Upper lobe of left lung (tissue), 6 donors: Measurements from ENCODE around the gene IGFL1. TPM values are rescaled to one million over a fixed set of nuclear protein-coding genes. Genes with fewer than 3 reads are reported as not detected.
"Not testable (repeated sequence)": the region's sequence is repeated elsewhere in the genome, so short reads cannot be mapped to it uniquely, and the experiment has no call there.

Experiments
- ATAC-seq, 2 donors: fragments of 200-7000 bp; cut with Tn5 transposase; one replicate each; pipeline ENCODE4 v1.9.1; 2022; ENCODE audit warnings: mild to moderate bottlenecking in 2 of 2, moderate library complexity in 2 of 2; ENCODE audit not compliant: low FRiP score in 2 of 2
- DNase-seq, 2 donors: peaks; one replicate each; pipeline ENCODE4 v3.0.0-alpha.2; 2019 to 2020
- H3K27ac ChIP-seq, 4 donors: fragments of 200-600 bp; sonication (generic); one replicate each; pipeline ENCODE4 v1.5.1; 2016 to 2019
- H3K27me3 ChIP-seq, 4 donors: fragments of 200-600 bp; sonication (generic); one replicate each; pipeline ENCODE4 v1.5.1; 2017 to 2019
- H3K36me3 ChIP-seq, 4 donors: fragments of 200-600 bp; sonication (generic); one replicate each; pipeline ENCODE4 v1.5.1; 2016 to 2019
- H3K4me1 ChIP-seq, 4 donors: fragments of 200-600 bp; sonication (generic); one replicate each; pipeline ENCODE4 v1.5.1; 2018 to 2019
- H3K4me3 ChIP-seq, 4 donors: fragments of 200-600 bp; sonication (generic); one replicate each; pipeline ENCODE4 v1.5.1; 2017 to 2019; ENCODE audit warnings: mild to moderate bottlenecking in 2 of 4, moderate library complexity in 1 of 4
- H3K9me3 ChIP-seq, 4 donors: fragments of 200-600 bp; sonication (generic); one replicate each; pipeline ENCODE4 v1.5.1; 2018 to 2019
- EP300 ChIP-seq, 4 donors: sonication (generic); formaldehyde crosslinking; IDR thresholded peaks; one replicate each; pipeline ENCODE4 v1.5.1; 2017; ENCODE audit warnings: antibody characterized with exemption in 4 of 4, control low read depth in 2 of 4
- POLR2A ChIP-seq, 4 donors: fragments of 450-650 bp; IDR thresholded peaks; one replicate each; pipeline ENCODE4 v1.5.1; 2016 to 2017; ENCODE audit warnings: antibody characterized with exemption in 4 of 4, mild to moderate bottlenecking in 2 of 4
- POLR2AphosphoS5 ChIP-seq, 2 donors: sonication (generic); formaldehyde crosslinking; IDR thresholded peaks; one replicate each; pipeline ENCODE4 v1.5.1; 2017; ENCODE audit warnings: antibody characterized with exemption in 2 of 2
- WGBS, 2 donors: methylation state at CpG; one replicate each; pipeline ENCODE4 v1.1.5; 2017 to 2018; 5-methylcytosine and 5-hydroxymethylcytosine counted together
- total RNA-seq, 6 donors: library from RNA; depleted of rRNA in 4 of 6; stranded (reverse); fragments of >200 nt in 4 of 6; gene quantifications; one replicate each; pipeline versions ENCODE4 v1.1.0 to v1.2.1, GENCODE V29; 2016 to 2021
- TF ChIP-seq, protein P1 (sequence below), 6 experiments: fragments of 450-650 bp in 4 of 6; fragments of 200-600 bp in 2 of 6; sonication (generic) in 2 of 6; IDR thresholded peaks; one replicate each; pipeline ENCODE4 v1.5.1; 2016 to 2019; ENCODE audit warnings: antibody characterized with exemption in 6 of 6
- donor health status: DM: no; HTN: no; CAD: no; lungs with moderate emphysema.
- donor health status: DM: no; HTN: yes; CAD: no; lungs with severe emphysema.

Gene IGFL1
- total RNA-seq, 6 donors from 2014 or later, result not detected

DNA sequence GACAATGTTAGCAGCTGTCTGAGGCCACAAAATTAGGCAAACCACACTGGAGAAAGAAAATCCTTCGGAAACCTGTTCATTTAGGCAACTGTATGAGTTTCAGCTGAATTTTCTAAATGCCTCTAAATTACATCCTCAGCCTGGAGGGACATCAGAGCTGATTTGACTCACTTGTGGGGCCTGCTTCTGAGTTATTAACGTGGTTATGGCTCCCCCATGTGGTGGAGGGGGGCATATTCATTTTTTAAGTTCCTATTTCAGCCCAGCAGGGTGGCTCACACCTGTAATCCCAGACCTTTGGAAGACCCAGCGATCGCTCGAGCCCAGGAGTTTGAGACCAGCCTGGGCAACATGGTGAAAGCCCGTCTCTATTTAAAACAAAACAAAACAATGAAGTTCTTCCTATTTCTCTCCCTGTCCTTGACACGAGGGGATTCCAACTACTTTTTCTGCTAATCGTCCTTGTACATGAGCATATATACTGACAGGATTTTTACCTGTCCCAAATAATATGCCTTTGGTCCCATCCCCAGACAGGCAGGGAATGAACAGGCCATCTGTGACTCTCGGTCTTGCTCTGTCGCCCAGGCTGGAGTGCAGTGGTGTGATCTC lies 35.8 kb downstream of the IGFL1 start:
- H3K4me3 ChIP-seq, result no peak overlapping the region
- no peak overlapping the region for H3K27ac ChIP-seq
- no peaks in the 10 kb centered on the region for H3K36me3 ChIP-seq
- H3K27me3 ChIP-seq, result peaks cover 0 to 3% (median 0%) of the 10 kb centered on the region in 4 donors
- peaks cover 0 to 5% (median 2%) of the 10 kb centered on the region in 4 donors for H3K4me1 ChIP-seq
- WGBS, 2 donors, result 15 to 27% methylated on average over 10 of the region's 10 CpGs
- ATAC-seq (peak; percentile 77 to 90), DNase-seq (peak in 1 of 2 donors; percentile 46)
- TF ChIP-seq, protein P1, sequence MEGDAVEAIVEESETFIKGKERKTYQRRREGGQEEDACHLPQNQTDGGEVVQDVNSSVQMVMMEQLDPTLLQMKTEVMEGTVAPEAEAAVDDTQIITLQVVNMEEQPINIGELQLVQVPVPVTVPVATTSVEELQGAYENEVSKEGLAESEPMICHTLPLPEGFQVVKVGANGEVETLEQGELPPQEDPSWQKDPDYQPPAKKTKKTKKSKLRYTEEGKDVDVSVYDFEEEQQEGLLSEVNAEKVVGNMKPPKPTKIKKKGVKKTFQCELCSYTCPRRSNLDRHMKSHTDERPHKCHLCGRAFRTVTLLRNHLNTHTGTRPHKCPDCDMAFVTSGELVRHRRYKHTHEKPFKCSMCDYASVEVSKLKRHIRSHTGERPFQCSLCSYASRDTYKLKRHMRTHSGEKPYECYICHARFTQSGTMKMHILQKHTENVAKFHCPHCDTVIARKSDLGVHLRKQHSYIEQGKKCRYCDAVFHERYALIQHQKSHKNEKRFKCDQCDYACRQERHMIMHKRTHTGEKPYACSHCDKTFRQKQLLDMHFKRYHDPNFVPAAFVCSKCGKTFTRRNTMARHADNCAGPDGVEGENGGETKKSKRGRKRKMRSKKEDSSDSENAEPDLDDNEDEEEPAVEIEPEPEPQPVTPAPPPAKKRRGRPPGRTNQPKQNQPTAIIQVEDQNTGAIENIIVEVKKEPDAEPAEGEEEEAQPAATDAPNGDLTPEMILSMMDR (IDR thresholded peaks at IDR 0.05), result peak; percentile 85 to 93 (median 88)
- no peak for TF ChIP-seq POLR2AphosphoS5 (IDR thresholded peaks at IDR 0.05)
- H3K9me3 ChIP-seq, result no peaks in the 10 kb centered on the region

DNA sequence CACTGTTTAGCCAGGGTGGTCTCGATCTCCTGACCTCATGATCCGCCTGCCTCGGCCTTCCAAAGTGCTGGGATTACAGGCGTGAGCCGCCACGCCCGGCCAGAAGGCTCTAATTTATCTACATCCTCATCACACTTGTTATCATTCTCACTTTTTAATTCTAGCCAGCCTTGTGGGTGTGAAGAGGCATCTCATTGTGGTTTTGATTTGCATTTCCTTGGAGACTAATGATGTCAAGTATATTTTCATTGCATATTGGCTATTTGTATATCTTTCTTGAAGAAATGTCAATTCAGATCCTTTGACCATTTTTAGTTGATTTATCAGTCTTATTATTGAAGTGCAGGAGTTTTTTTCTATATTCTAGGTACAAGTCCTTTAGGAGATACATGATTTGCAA lies 39.6 kb downstream of the IGFL1 start:
- TF ChIP-seq EP300 (IDR thresholded peaks at IDR 0.05) (no peak), POLR2A (IDR thresholded peaks at IDR 0.05) (no peak), POLR2AphosphoS5 (IDR thresholded peaks at IDR 0.05) (no peak)
- TF ChIP-seq, protein P1 (IDR thresholded peaks at IDR 0.05), result no peak
- Histone ChIP-seq H3K9me3 (no peaks in the 10 kb centered on the region), H3K27me3 (peaks cover 0 to 3% (median 0%) of the 10 kb centered on the region in 4 donors), H3K36me3 (no peaks in the 10 kb centered on the region), H3K27ac (no peak overlapping the region), H3K4me1 (no peaks in the 10 kb centered on the region), H3K4me3 (no peak overlapping the region)
- ATAC-seq (no peak), DNase-seq (peak in 1 of 2 donors; percentile 14)
- WGBS, 2 donors, result 78 to 83% methylated on average over 7 of the region's 7 CpGs

DNA sequence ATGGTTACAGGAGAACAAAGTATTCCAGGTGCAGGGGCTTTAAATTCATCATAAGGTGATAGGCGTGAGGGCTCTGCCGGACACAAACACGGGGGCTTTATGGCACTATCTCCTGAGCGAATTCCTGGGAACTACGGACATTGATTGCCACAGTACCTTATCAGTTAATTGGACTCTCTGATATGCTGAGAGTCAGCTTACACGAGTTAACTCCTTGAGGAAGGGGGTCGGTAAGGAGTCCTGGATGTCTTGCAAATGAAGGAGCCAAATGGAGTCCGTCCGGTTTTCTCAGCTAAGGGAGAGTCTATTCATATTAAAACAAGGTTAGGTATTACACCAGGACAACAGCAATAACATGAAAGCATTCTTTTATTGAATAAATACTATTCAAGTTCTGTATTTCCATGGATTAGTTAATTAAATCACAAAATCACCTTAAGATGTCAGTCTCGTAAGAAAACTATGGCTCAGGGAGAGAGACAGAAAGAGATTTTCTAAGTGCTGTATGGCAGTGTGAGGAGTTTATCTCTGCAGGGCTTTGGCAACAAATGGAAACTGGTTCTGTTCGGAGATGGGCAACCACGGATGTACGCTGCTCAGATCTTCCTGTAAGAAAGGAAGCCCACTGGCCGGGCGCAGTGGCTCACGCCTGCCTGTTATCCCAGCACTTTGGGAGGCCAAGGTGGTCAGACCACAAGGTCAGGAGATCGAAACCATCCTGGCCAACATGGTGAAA lies 41.1 kb downstream of the IGFL1 start:
- no peak for TF ChIP-seq EP300 (IDR thresholded peaks at IDR 0.05)
- TF ChIP-seq, protein P1 (IDR thresholded peaks at IDR 0.05), result no peak
- no peak for TF ChIP-seq POLR2AphosphoS5 (IDR thresholded peaks at IDR 0.05)
- no peak for TF ChIP-seq POLR2A (IDR thresholded peaks at IDR 0.05)

DNA sequence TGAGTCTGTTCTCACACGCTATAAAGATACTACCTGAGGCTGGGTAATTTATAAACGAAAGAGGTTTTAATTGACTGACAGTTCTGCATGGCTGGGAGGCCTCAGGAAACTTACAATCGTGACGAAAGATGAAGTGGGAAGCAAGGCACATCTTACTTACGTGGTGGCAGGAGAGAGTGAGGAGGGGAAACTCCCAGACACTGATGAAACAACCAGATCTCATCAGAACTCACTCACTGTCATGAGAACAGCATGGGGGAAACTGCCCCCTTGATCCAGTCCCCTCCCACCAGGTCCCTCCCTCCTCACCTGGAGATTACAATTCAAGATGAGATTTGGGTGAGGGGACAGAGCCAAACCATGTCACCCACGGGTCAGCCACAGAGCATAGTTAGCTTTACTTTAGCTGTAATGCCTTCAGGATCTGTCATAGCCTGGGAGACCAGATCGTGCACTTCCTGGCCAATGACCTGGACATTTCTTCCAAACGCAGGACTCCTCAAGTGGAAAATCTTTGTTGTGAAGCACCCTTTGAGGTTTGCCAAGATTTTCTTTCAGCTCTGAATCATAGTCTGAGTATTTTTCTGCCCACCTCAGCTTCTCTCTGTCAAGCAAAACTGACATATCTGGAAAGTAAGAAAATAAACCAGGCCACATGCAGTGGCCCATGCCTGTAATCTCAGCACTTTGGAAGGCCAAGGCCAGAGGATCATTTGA lies 42.1 kb downstream of the IGFL1 start:
- H3K27me3 ChIP-seq, result peaks cover 0 to 3% (median 0%) of the 10 kb centered on the region in 4 donors
- DNase-seq (no peak), ATAC-seq (peak; percentile 43 to 70)
- TF ChIP-seq POLR2A (IDR thresholded peaks at IDR 0.05), result no peak
- TF ChIP-seq EP300 (IDR thresholded peaks at IDR 0.05), result no peak
- no peak for TF ChIP-seq POLR2AphosphoS5 (IDR thresholded peaks at IDR 0.05)
- TF ChIP-seq, protein P1 (IDR thresholded peaks at IDR 0.05), result no peak
- no peak overlapping the region for H3K27ac ChIP-seq
- no peaks in the 10 kb centered on the region for H3K9me3 ChIP-seq
- H3K4me3 ChIP-seq, result no peak overlapping the region
- no peaks in the 10 kb centered on the region for H3K4me1 ChIP-seq
- H3K36me3 ChIP-seq, result no peaks in the 10 kb centered on the region
- WGBS, 2 donors, result 46 to 58% methylated on average over 7 to 8 of the region's 8 CpGs

More for the DNA sequence above, 41.1 kb downstream of the IGFL1 start:
- ATAC-seq (no peak), DNase-seq (peak in 1 of 2 donors; percentile 22)
- Histone ChIP-seq H3K27ac (no peak overlapping the region), H3K4me3 (no peak overlapping the region), H3K36me3 (no peaks in the 10 kb centered on the region), H3K27me3 (peaks cover 0 to 3% (median 0%) of the 10 kb centered on the region in 4 donors), H3K4me1 (no peaks in the 10 kb centered on the region), H3K9me3 (no peaks in the 10 kb centered on the region)
- WGBS, 2 donors, result 47 to 51% methylated on average over 17 of the region's 17 CpGs

DNA sequence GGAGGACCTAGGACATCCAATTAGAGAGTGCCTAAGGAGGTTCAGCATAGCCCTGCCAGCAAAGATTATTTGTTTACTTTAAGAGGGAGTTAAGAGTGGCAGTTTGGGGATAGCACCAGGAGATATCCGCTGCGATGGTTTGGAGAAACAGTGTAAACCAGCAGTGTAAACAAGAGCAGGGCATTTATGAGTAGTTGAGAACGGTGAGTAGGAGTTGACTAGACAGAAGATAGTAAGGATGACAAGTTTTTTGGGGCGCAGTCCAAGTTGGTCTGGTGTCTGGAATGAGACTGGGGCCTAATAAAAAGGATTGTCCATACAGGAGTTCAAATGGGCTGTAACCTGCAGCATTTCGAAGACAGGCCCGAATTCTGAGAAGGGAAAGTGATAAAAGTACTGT lies 44.4 kb downstream of the IGFL1 start:
- H3K4me1 ChIP-seq, DNase-seq, H3K9me3 ChIP-seq, H3K27me3 ChIP-seq, ATAC-seq, H3K27ac ChIP-seq, H3K4me3 ChIP-seq, H3K36me3 ChIP-seq: not testable (repeated sequence)
- 73 to 79% methylated on average over 6 of the region's 6 CpGs for WGBS, 2 donors
